Measurements from ENCODE around the gene FAM200B. TPM values are rescaled to one million over a fixed set of nuclear protein-coding genes. Genes with fewer than 3 reads are reported as not detected.

Gene FAM200B
- total RNA-seq, 1 donor from 2014 or later, result 39.5 TPM

DNA sequence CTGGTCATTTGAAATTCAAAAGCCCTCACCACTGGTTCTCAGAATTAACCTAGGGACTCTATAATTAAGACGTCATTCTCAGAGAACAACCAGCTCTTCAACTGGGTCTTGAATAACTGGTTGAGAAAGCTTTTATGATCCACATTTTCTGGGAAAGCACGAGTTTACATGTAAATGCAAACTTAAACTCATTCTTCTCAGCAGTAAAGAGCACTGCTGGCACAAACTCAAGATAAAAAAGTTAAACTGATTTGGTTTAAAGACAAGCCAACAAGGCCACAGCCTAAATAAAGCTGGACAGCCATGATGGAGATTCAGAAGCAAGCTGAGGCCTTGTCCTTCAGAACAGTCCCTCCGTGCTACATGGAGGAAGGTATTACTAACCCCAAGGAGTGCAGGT is 34.5 kb downstream of the FAM200B start:
- TF ChIP-seq, protein P1, sequence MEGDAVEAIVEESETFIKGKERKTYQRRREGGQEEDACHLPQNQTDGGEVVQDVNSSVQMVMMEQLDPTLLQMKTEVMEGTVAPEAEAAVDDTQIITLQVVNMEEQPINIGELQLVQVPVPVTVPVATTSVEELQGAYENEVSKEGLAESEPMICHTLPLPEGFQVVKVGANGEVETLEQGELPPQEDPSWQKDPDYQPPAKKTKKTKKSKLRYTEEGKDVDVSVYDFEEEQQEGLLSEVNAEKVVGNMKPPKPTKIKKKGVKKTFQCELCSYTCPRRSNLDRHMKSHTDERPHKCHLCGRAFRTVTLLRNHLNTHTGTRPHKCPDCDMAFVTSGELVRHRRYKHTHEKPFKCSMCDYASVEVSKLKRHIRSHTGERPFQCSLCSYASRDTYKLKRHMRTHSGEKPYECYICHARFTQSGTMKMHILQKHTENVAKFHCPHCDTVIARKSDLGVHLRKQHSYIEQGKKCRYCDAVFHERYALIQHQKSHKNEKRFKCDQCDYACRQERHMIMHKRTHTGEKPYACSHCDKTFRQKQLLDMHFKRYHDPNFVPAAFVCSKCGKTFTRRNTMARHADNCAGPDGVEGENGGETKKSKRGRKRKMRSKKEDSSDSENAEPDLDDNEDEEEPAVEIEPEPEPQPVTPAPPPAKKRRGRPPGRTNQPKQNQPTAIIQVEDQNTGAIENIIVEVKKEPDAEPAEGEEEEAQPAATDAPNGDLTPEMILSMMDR (conservative IDR thresholded peaks at IDR 0.05), result no peak
- Mint-ChIP-seq H3K4me3 (no peak overlapping the region), H3K36me3 (ENCODE audit: low read depth) (no peaks in the 10 kb centered on the region), H3K27me3 (ENCODE audit: low read depth) (no peaks in the 10 kb centered on the region), H3K9me3 (no peaks in the 10 kb centered on the region), H3K4me1 (no peaks in the 10 kb centered on the region), H3K27ac (ENCODE audit: unreplicated experiment) (no peak overlapping the region)
- no peak for DNase-seq (ENCODE audit: low read depth, low spot score)

DNA sequence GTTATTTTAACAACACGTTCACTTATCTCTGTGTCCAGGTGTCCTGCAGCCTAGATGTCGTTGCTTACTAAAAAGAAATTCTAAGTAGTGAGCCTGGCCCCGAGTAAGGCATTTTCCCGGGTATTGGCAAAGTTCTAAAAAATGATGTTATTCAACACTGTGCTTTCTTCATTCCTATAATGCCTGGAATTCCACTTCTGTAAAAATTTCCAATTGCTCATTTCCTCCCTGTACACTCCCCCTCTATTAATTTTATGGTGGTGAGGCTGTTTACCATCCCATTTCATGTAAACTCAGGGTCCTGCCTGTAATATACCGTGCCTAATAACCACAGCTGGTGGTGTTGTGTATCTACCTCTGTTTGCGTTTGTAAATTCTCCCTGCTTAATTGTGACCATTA is 35.5 kb downstream of the FAM200B start:
- Mint-ChIP-seq H3K4me3 (no peak overlapping the region), H3K27ac (ENCODE audit: unreplicated experiment) (no peak overlapping the region), H3K27me3 (ENCODE audit: low read depth) (no peaks in the 10 kb centered on the region), H3K36me3 (ENCODE audit: low read depth) (no peaks in the 10 kb centered on the region), H3K9me3 (no peaks in the 10 kb centered on the region), H3K4me1 (no peaks in the 10 kb centered on the region)
- TF ChIP-seq, protein P1 (conservative IDR thresholded peaks at IDR 0.05), result no peak
- no peak for DNase-seq (ENCODE audit: low read depth, low spot score)

DNA sequence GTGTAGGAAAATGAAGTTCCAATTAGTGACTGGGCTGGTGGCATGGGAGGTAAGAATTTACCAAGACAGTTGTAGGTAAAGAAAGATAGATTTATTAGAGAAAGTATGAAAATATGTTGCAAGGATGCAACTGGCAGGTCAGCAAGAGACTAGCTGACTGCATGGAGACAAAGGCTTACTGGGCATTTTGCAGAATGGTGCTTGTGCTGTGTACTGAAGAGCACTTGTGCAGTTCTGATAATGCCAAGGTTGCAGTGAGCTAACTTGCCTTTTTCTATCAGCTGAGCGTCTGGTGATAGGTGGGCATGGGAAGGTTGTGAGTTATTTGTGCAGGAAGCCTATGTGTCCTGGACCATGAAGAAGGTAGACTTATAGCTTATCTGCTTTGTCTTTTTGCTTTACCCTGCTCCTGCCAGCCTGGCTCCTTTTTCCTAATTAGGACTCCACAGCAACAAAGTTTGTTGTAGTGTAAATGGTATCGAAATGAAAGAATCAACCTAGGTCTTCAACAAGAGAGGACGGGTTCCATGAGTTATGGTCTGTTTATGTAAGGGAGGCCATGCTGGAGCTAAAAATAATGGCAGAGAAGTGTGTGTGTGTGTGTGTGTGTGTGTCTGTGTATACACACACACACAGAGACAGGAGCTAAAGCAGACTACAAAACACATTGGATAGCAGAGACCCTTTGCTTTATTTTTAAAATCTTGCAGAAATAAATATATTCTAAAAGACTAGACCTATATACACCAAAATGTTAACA is 36.2 kb downstream of the FAM200B start:
- H3K27me3 Mint-ChIP-seq (ENCODE audit: low read depth), result no peaks in the 10 kb centered on the region
- DNase-seq (ENCODE audit: low read depth, low spot score), result no peak
- H3K4me3 Mint-ChIP-seq, result no peak overlapping the region
- TF ChIP-seq, protein P1 (conservative IDR thresholded peaks at IDR 0.05), result no peak
- H3K9me3 Mint-ChIP-seq, result no peaks in the 10 kb centered on the region
- no peaks in the 10 kb centered on the region for H3K36me3 Mint-ChIP-seq (ENCODE audit: low read depth)
- H3K27ac Mint-ChIP-seq (ENCODE audit: unreplicated experiment), result no peak overlapping the region
- no peaks in the 10 kb centered on the region for H3K4me1 Mint-ChIP-seq

DNA sequence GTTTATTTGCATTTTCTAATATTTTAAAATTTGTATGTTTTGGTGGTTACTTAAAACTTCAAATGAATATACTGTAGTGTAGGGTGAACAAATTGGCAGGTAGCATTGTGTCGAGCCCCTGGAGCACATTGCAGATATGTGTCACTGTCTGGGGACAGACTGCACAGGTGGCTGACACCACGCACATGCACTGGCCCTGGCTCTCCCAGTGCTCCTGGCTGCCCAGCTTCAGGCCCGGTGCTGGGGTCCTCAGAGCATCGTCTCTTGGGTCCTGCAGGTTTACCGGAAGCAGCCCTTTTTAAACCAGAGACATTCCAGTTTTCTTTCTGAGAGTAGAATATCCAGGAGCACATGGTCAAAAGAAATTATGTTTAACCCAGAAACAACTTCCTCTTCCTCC is 36.8 kb downstream of the FAM200B start:
- H3K9me3 Mint-ChIP-seq, result no peaks in the 10 kb centered on the region
- no peak overlapping the region for H3K4me3 Mint-ChIP-seq
- H3K36me3 Mint-ChIP-seq (ENCODE audit: low read depth), result no peaks in the 10 kb centered on the region

DNA sequence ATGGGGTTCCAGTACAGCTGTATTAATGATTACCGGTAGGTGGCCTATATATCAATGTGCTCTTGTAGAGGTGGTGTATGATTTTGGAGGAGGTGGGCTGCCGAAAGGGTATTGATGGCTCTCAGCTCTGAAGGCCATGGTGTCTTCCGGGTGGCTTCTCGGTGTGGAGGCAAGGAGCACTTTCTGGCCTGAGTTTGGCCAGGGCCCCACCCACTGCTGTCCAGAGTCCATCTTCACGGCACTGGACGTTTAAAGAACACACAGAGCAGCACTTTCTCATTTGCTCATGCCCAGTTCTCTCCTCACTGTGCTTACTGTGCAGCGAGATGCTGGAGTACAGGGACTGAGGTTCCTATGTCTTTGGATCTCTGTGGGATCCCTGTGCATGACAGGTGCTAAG is 37.3 kb downstream of the FAM200B start:
- Mint-ChIP-seq H3K4me1 (no peaks in the 10 kb centered on the region), H3K36me3 (ENCODE audit: low read depth) (no peaks in the 10 kb centered on the region), H3K9me3 (no peaks in the 10 kb centered on the region), H3K27ac (ENCODE audit: unreplicated experiment) (no peak overlapping the region), H3K4me3 (no peak overlapping the region), H3K27me3 (ENCODE audit: low read depth) (no peaks in the 10 kb centered on the region)
- no peak for DNase-seq (ENCODE audit: low read depth, low spot score)
- TF ChIP-seq, protein P1 (conservative IDR thresholded peaks at IDR 0.05), result no peak

More for the DNA sequence above, 36.8 kb downstream of the FAM200B start:
- Mint-ChIP-seq H3K27ac (ENCODE audit: unreplicated experiment) (no peak overlapping the region), H3K27me3 (ENCODE audit: low read depth) (no peaks in the 10 kb centered on the region), H3K4me1 (no peaks in the 10 kb centered on the region)
- TF ChIP-seq, protein P1 (conservative IDR thresholded peaks at IDR 0.05), result no peak
- DNase-seq (ENCODE audit: low read depth, low spot score), result no peak
